Osteocyte (in vitro differentiated cells): ENCODE data around the gene ACAD11. TPM values are rescaled to one million over a fixed set of nuclear protein-coding genes. Genes with fewer than 3 reads are reported as not detected.
A peak's percentile ranks its signal among the peaks of the same experiment; 100 is the strongest.
"Not testable (repeated sequence)": the region's sequence is repeated elsewhere in the genome, so short reads cannot be mapped to it uniquely, and the experiment has no call there.

Experiments
- DNase-seq: peaks from one replicate; pipeline ENCODE4 v3.0.0; 2021; ENCODE audit warnings: mixed read lengths; ENCODE audit not compliant: unreplicated experiment; ENCODE audit errors: extremely low spot score
- H3K27ac Mint-ChIP-seq: one replicate; pipeline ENCODE4 v1.8.0; 2021; ENCODE audit warnings: mild to moderate bottlenecking, mixed read lengths; ENCODE audit not compliant: unreplicated experiment
- H3K27me3 Mint-ChIP-seq: one replicate; pipeline ENCODE4 v1.8.0; 2021; ENCODE audit warnings: mixed read lengths; ENCODE audit not compliant: unreplicated experiment
- H3K36me3 Mint-ChIP-seq: one replicate; pipeline ENCODE4 v1.8.0; 2021; ENCODE audit warnings: mixed read lengths; ENCODE audit not compliant: unreplicated experiment
- H3K4me1 Mint-ChIP-seq: one replicate; pipeline ENCODE4 v1.8.0; 2021; ENCODE audit warnings: mixed read lengths; ENCODE audit not compliant: unreplicated experiment
- H3K4me3 Mint-ChIP-seq: one replicate; pipeline ENCODE4 v1.8.0; 2021; ENCODE audit warnings: mild to moderate bottlenecking, moderate library complexity, mixed read lengths; ENCODE audit not compliant: unreplicated experiment
- H3K9me3 Mint-ChIP-seq: one replicate; pipeline ENCODE4 v1.8.0; 2021; ENCODE audit warnings: mixed read lengths; ENCODE audit not compliant: unreplicated experiment
- CTCF ChIP-seq: fragments of 200-600 bp; sonication (generic); IDR thresholded peaks from 2 replicates; pipeline ENCODE4 v1.5.0; 2021; ENCODE audit warnings: antibody characterized with exemption, mild to moderate bottlenecking, moderate library complexity
- total RNA-seq: library from RNA; stranded (reverse); gene quantifications from 2 replicates; pipeline ENCODE4 v1.2.1, GENCODE V29; 2021

The ACAD11 gene
- total RNA-seq, 1 donor from 2014 or later, result 22.6 TPM

GRCh38 chr3:132615881-132616280 lies 43.7 kb downstream of the ACAD11 start:
- no peak for DNase-seq
- no peak overlapping the region for H3K4me3 Mint-ChIP-seq
- no peaks in the 10 kb centered on the region for H3K27me3 Mint-ChIP-seq
- no peak for TF ChIP-seq CTCF
- no peaks in the 10 kb centered on the region for H3K4me1 Mint-ChIP-seq
- peaks cover 17% of the 10 kb centered on the region for H3K9me3 Mint-ChIP-seq
- peaks cover 40% of the 10 kb centered on the region for H3K36me3 Mint-ChIP-seq
- no peak overlapping the region for H3K27ac Mint-ChIP-seq

- not testable (repeated sequence) for H3K27me3 Mint-ChIP-seq, H3K4me1 Mint-ChIP-seq, H3K4me3 Mint-ChIP-seq, H3K27ac Mint-ChIP-seq, DNase-seq
- H3K36me3 Mint-ChIP-seq, result peaks cover 38% of the 10 kb centered on the region
- peaks cover 12% of the 10 kb centered on the region for H3K9me3 Mint-ChIP-seq
These were observed 44.3 kb downstream of the ACAD11 start for GRCh38 chr3:132615301-132615700.

GRCh38 chr3:132606620-132607019 lies 53.0 kb downstream of the ACAD11 start:
- H3K9me3 Mint-ChIP-seq, DNase-seq, H3K27me3 Mint-ChIP-seq, H3K4me3 Mint-ChIP-seq: not testable (repeated sequence)
- Mint-ChIP-seq H3K4me1 (peaks cover 30% of the 10 kb centered on the region), H3K27ac (peak overlapping the region; percentile 83), H3K36me3 (peaks cover 38% of the 10 kb centered on the region)

- Mint-ChIP-seq H3K4me1 (peaks cover 30% of the 10 kb centered on the region), H3K36me3 (peaks cover 35% of the 10 kb centered on the region), H3K27ac (peak overlapping the region; percentile 83), H3K9me3 (peaks cover 5% of the 10 kb centered on the region), H3K27me3 (no peaks in the 10 kb centered on the region), H3K4me3 (no peak overlapping the region)
- TF ChIP-seq CTCF, result no peak
- DNase-seq, result no peak
These were observed 53.5 kb downstream of the ACAD11 start for GRCh38 chr3:132606085-132606484.

- H3K36me3 Mint-ChIP-seq, result peaks cover 32% of the 10 kb centered on the region
- peak overlapping the region; percentile 83 for H3K27ac Mint-ChIP-seq
- peaks cover 5% of the 10 kb centered on the region for H3K9me3 Mint-ChIP-seq
- H3K27me3 Mint-ChIP-seq, result no peaks in the 10 kb centered on the region
- peaks cover 30% of the 10 kb centered on the region for H3K4me1 Mint-ChIP-seq
- TF ChIP-seq CTCF, result no peak
- no peak for DNase-seq
- H3K4me3 Mint-ChIP-seq, result no peak overlapping the region
These were observed 54.2 kb downstream of the ACAD11 start for GRCh38 chr3:132605374-132605792.

- H3K9me3 Mint-ChIP-seq, H3K36me3 Mint-ChIP-seq, H3K4me3 Mint-ChIP-seq, DNase-seq, H3K27me3 Mint-ChIP-seq, H3K27ac Mint-ChIP-seq: not testable (repeated sequence)
- peaks cover 42% of the 10 kb centered on the region for H3K4me1 Mint-ChIP-seq
These were observed 59.0 kb downstream of the ACAD11 start for GRCh38 chr3:132600614-132601013.

GRCh38 chr3:132598181-132598580 lies 61.4 kb downstream of the ACAD11 start:
- H3K27me3 Mint-ChIP-seq, result no peaks in the 10 kb centered on the region
- DNase-seq, result no peak
- peaks cover 5% of the 10 kb centered on the region for H3K36me3 Mint-ChIP-seq
- peak overlapping the region; percentile 25 for H3K27ac Mint-ChIP-seq
- H3K9me3 Mint-ChIP-seq, result no peaks in the 10 kb centered on the region
- peaks cover 48% of the 10 kb centered on the region for H3K4me1 Mint-ChIP-seq
- H3K4me3 Mint-ChIP-seq, result no peak overlapping the region
- no peak for TF ChIP-seq CTCF
